IMR-90 (cell line): ENCODE measurements around the gene GPAM. TPM values are rescaled to one million over a fixed set of nuclear protein-coding genes. Genes with fewer than 3 reads are reported as not detected.
"Not testable (repeated sequence)": the region's sequence is repeated elsewhere in the genome, so short reads cannot be mapped to it uniquely, and the experiment has no call there.

Source experiments
- ATAC-seq: fragments of 200-7000 bp; cut with Tn5 transposase; 2 replicates; pipeline ENCODE4 v1.9.1; 2020; ENCODE audit warnings: low read depth, mild to moderate bottlenecking, moderate library complexity
- BruUV-seq: library from RNA; stranded (reverse); fragments of 400-500 nt; replicated peaks from 2 replicates; lab custom pipeline; 2021; lab: Mats Ljungman, UMichigan
- CTCF ChIA-PET: fragments of 300-600 bp; formaldehyde crosslinking; extraction: SDS; loops from one replicate; lab custom pipeline; 2021; ENCODE audit warnings: antibody characterized with exemption; lab: Yijun Ruan, JAX
- POLR2A ChIA-PET: fragments of 300-600 bp; sonication (Branson Sonifier 250); formaldehyde crosslinking; loops from one replicate; lab custom pipeline; 2022; ENCODE audit warnings: antibody characterized with exemption; ENCODE audit not compliant: unreplicated experiment; lab: Charles Lee
- DNase-seq: peaks from one replicate; pipeline ENCODE4 v3.0.0; 2013
- H2AFZ ChIP-seq: replicated peaks from 2 replicates; pipeline ENCODE3; 2013; ENCODE audit warnings: low read length, mild to moderate bottlenecking; ENCODE audit not compliant: poor library complexity
- H2AK5ac ChIP-seq: 2 replicates; pipeline ENCODE4 v1.6.1; 2013; ENCODE audit warnings: low read depth, low read length, inconsistent platforms
- H2AK9ac ChIP-seq: replicated peaks from 2 replicates; pipeline ENCODE3; 2013; ENCODE audit warnings: mild to moderate bottlenecking, low read depth, low read length, moderate library complexity; ENCODE audit not compliant: poor library complexity
- H2BK120ac ChIP-seq: 2 replicates; pipeline ENCODE4 v1.6.1; 2013; ENCODE audit warnings: low read depth, low read length, inconsistent platforms
- H2BK15ac ChIP-seq: 3 replicates; pipeline ENCODE4 v1.6.1; 2013; ENCODE audit warnings: low read depth, low read length, inconsistent platforms
- H2BK20ac ChIP-seq: 2 replicates; pipeline ENCODE4 v1.6.1; 2013; ENCODE audit warnings: low read depth, mild to moderate bottlenecking, inconsistent platforms, low read length, moderate library complexity
- H2BK5ac ChIP-seq: 2 replicates; pipeline ENCODE4 v1.6.1; 2013; ENCODE audit warnings: mild to moderate bottlenecking, low read depth, low read length, inconsistent platforms; ENCODE audit not compliant: poor library complexity, severe bottlenecking
- H3K14ac ChIP-seq: replicated peaks from 2 replicates; pipeline ENCODE4 v1.6.1; 2013; ENCODE audit warnings: low read depth, low read length, inconsistent platforms
- H3K18ac ChIP-seq: 2 replicates; pipeline ENCODE4 v1.6.1; 2013; ENCODE audit warnings: low read depth, low read length, control low read depth
- H3K23ac ChIP-seq: 2 replicates; pipeline ENCODE4 v1.6.1; 2013; ENCODE audit warnings: low read depth, low read length, inconsistent platforms
- H3K27ac ChIP-seq: 2 replicates; pipeline ENCODE4 v1.5.1; 2013; ENCODE audit warnings: mild to moderate bottlenecking, control low read depth, low read length; ENCODE audit not compliant: insufficient read depth
- H3K27me3 ChIP-seq: 2 replicates; pipeline ENCODE4 v1.6.1; 2013; ENCODE audit warnings: low read length; ENCODE audit not compliant: control insufficient read depth, insufficient read depth
- H3K36me3 ChIP-seq: 2 replicates; pipeline ENCODE4 v1.6.1; 2013; ENCODE audit warnings: low read length, mixed read lengths; ENCODE audit not compliant: control insufficient read depth, insufficient read depth
- H3K4ac ChIP-seq: 2 replicates; pipeline ENCODE4 v1.6.1; 2013; ENCODE audit warnings: low read depth, low read length, inconsistent platforms
- H3K4me1 ChIP-seq: 2 replicates; pipeline ENCODE4 v1.6.1; 2013; ENCODE audit warnings: low read length, mixed read lengths; ENCODE audit not compliant: control insufficient read depth, insufficient read depth
- H3K4me2 ChIP-seq: 2 replicates; pipeline ENCODE4 v1.6.1; 2013; ENCODE audit warnings: low read depth, mild to moderate bottlenecking, control low read depth, low read length, moderate library complexity
- H3K4me3 ChIP-seq: 2 replicates; pipeline ENCODE4 v1.5.1; 2013; ENCODE audit warnings: low read depth, mild to moderate bottlenecking, control low read depth, low read length, moderate library complexity; ENCODE audit not compliant: insufficient read depth
- H3K56ac ChIP-seq: 2 replicates; pipeline ENCODE4 v1.6.1; 2013; ENCODE audit warnings: low read length, inconsistent platforms; ENCODE audit not compliant: insufficient read depth; ENCODE audit errors: extremely low read depth
- H3K79me1 ChIP-seq, 2 experiments: 2 replicates each; pipeline ENCODE4 v1.6.1; 2013; ENCODE audit warnings: low read length in 2 of 2, inconsistent platforms in 1 of 2, low read depth in 1 of 2
- H3K9ac ChIP-seq: 2 replicates; pipeline ENCODE4 v1.6.1; 2013; ENCODE audit warnings: low read depth, low read length, control low read depth
- H3K9me1 ChIP-seq: 2 replicates; pipeline ENCODE4 v1.6.1; 2013; ENCODE audit warnings: low read length, inconsistent platforms; ENCODE audit not compliant: insufficient read depth
- H3K9me3 ChIP-seq: 2 replicates; pipeline ENCODE4 v1.6.1; 2013; ENCODE audit warnings: low read length; ENCODE audit not compliant: control insufficient read depth, insufficient read depth
- H4K20me1 ChIP-seq: 2 replicates; pipeline ENCODE4 v1.6.1; 2013; ENCODE audit warnings: low read length, inconsistent platforms; ENCODE audit not compliant: insufficient read depth
- H4K5ac ChIP-seq: 2 replicates; pipeline ENCODE4 v1.6.1; 2013; ENCODE audit warnings: mild to moderate bottlenecking, low read depth, low read length, control low read depth
- H4K8ac ChIP-seq, 2 experiments: 2 replicates each; pipeline ENCODE4 v1.6.1; 2013; ENCODE audit warnings: low read depth in 2 of 2, low read length in 2 of 2, control low read depth in 1 of 2, inconsistent platforms in 1 of 2
- H4K91ac ChIP-seq: 2 replicates; pipeline ENCODE4 v1.6.1; 2013; ENCODE audit warnings: low read depth, low read length, inconsistent platforms; ENCODE audit not compliant: insufficient read depth
- WGBS, 2 experiments: methylation state at CpG; one replicate each; pipeline versions ENCODE4 v1.1.5 to v1.1.7; 2013; ENCODE audit warnings: missing lambda C conversion rate in 2 of 2; ENCODE audit not compliant: insufficient read length in 1 of 2; ENCODE audit errors: extremely low coverage in 2 of 2; 5-methylcytosine and 5-hydroxymethylcytosine counted together
- dilution Hi-C: fragments of 300-500 bp; cut with HindIII; formaldehyde crosslinking; loops from one replicate; pipeline ENCODE4 v1.14.3; 2018; ENCODE audit warnings: low sequenced_read_pairs; ENCODE audit not compliant: unreplicated experiment
- in situ Hi-C: fragments of 300-500 bp; cut with MboI; formaldehyde crosslinking; loops from 3 replicates; pipeline ENCODE4 v1.14.3; 2019; ENCODE audit warnings: low sequenced_read_pairs, inconsistent platforms, mixed read lengths
- intact Hi-C: fragments of 100-400 bp; cut with micrococcal nuclease; formaldehyde crosslinking; loops from 2 replicates; pipeline ENCODE4 v1.10.0; 2022
- polyA plus RNA-seq, 3 experiments: library from polyadenylated mRNA; depleted of rRNA; stranded (reverse); fragments of >200 nt; gene quantifications; 2 replicates each; pipeline ENCODE4 v1.2.3, GENCODE V29; 2012; ENCODE audit warnings: low replicate concordance in 1 of 3
- total RNA-seq: library from RNA; depleted of rRNA; stranded (reverse); fragments of >200 nt; gene quantifications from 2 replicates; pipeline ENCODE4 v1.2.3, GENCODE V29; 2012; rRNA removed

The GPAM gene
- total and polyA plus RNA-seq, 2 of the 4 experiments (the other 2 are of a cell fraction) = 3.5 to 11.5 TPM

DNA sequence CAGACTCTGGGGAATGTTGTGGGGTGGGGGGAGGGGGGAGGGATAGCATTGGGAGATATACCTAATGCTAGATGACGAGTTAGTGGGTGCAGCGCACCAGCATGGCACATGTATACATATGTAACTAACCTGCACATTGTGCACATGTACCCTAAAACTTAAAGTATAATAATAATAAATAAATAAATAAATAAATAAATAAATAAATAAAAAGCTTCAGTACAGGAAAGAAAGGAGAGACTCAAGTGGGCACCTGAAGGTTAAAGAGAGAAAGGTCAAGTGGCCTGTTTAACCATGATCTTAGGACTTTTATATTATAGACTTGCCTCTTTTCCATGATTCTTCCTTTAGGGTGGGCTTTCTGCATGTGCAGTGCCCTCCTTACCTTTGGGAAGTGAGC, 73.8 kb downstream of the GPAM start:
- H4K91ac ChIP-seq, POLR2A ChIA-PET, H3K9me1 ChIP-seq, H3K9ac ChIP-seq, H4K8ac ChIP-seq, H3K23ac ChIP-seq, H2BK5ac ChIP-seq, H3K4ac ChIP-seq, H3K36me3 ChIP-seq, CTCF ChIA-PET, H3K27me3 ChIP-seq, intact Hi-C loops, H2BK120ac ChIP-seq, H2AK5ac ChIP-seq, H2AK9ac ChIP-seq, H3K79me1 ChIP-seq, dilution Hi-C loops, H3K27ac ChIP-seq, H3K4me3 ChIP-seq, H3K4me2 ChIP-seq, H3K56ac ChIP-seq, BruUV-seq, DNase-seq, H2AFZ ChIP-seq, H2BK15ac ChIP-seq, in situ Hi-C loops, H3K14ac ChIP-seq, H4K5ac ChIP-seq, H3K18ac ChIP-seq, H2BK20ac ChIP-seq, H3K4me1 ChIP-seq, H3K9me3 ChIP-seq, ATAC-seq, H4K20me1 ChIP-seq: not testable (repeated sequence)
- no CpG with 5 or more reads among the region's 2 CpGs for WGBS, 2 experiments

Other genes starting within 250 kb of the GPAM start
- gene TECTB, start 99.6 kb upstream of the GPAM start, total RNA-seq = not detected in 2 replicates
- not detected in 2 replicates for gene TECTB, start 99.6 kb upstream of the GPAM start, polyA plus RNA-seq (2012; rRNA removed)
- gene ACSL5, start 190.4 kb upstream of the GPAM start, total RNA-seq = 1.1 and 1.3 TPM in 2 replicates
- gene ACSL5, start 190.4 kb upstream of the GPAM start, polyA plus RNA-seq (2012; rRNA removed) = 0.86 and 0.87 TPM in 2 replicates